Naive B cell (primary cell): Measurements from ENCODE around the gene ARFGAP3. TPM values are rescaled to one million over a fixed set of nuclear protein-coding genes. Genes with fewer than 3 reads are reported as not detected.
A peak's percentile ranks its signal among the peaks of the same experiment; 100 is the strongest.

ENCODE experiments used
- ATAC-seq, 2 donors: fragments of 150-1000 bp; cut with Tn5 transposase; 2 replicates each; pipeline ENCODE4 v1.10.0; 2021; ENCODE audit warnings: low read depth in 2 of 2, mild to moderate bottlenecking in 2 of 2, moderate library complexity in 2 of 2
- DNase-seq: peaks from one replicate; pipeline ENCODE4 v3.0.0; 2022
- H3K27ac Mint-ChIP-seq, 6 donors: one replicate each; pipeline ENCODE4 v1.8.0; 2020 to 2022; ENCODE audit warnings: mild to moderate bottlenecking in 6 of 6, mixed read lengths in 6 of 6, moderate library complexity in 5 of 6, inconsistent platforms in 2 of 6
- H3K27me3 Mint-ChIP-seq, 3 donors: one replicate each; pipeline ENCODE4 v1.8.0; 2021 to 2022; ENCODE audit warnings: mixed read lengths in 3 of 3, mild to moderate bottlenecking in 1 of 3
- H3K36me3 Mint-ChIP-seq, 2 donors: one replicate each; pipeline ENCODE4 v1.8.0; 2020 to 2022; ENCODE audit warnings: mixed read lengths in 2 of 2, inconsistent platforms in 1 of 2, mild to moderate bottlenecking in 1 of 2
- H3K4me1 Mint-ChIP-seq, 3 donors: one replicate each; pipeline ENCODE4 v1.8.0; 2020 to 2022; ENCODE audit warnings: mixed read lengths in 3 of 3, inconsistent platforms in 1 of 3, mild to moderate bottlenecking in 1 of 3, moderate library complexity in 1 of 3
- H3K4me3 Mint-ChIP-seq, 8 donors: one replicate each; pipeline ENCODE4 v1.8.0; 2020 to 2022; ENCODE audit warnings: mild to moderate bottlenecking in 8 of 8, mixed read lengths in 8 of 8, moderate library complexity in 8 of 8, inconsistent platforms in 2 of 8
- H3K9me3 Mint-ChIP-seq, 7 donors: one replicate each; pipeline ENCODE4 v1.8.0; 2020 to 2022; ENCODE audit warnings: mixed read lengths in 7 of 7, mild to moderate bottlenecking in 5 of 7, inconsistent platforms in 2 of 7, moderate library complexity in 1 of 7
- polyA plus RNA-seq, 6 donors: library from polyadenylated mRNA; unstranded; fragments of 300-500 nt; fragmentation: Illumina TruSeq; gene quantifications; one replicate each; pipeline ENCODE4 v1.2.3, GENCODE V29; 2021; ENCODE audit warnings: low read depth in 6 of 6

Gene ARFGAP3
- polyA plus RNA-seq, 6 donors from 2014 or later = 24.2 to 48.6 (median 35.3) TPM

GRCh38 chr22:42842658-42843370 is 14.3 kb downstream of the ARFGAP3 start:
- Mint-ChIP-seq H3K36me3 (peaks cover 0 to 22% of the 10 kb centered on the region in 2 donors), H3K4me3 (no peak overlapping the region), H3K27ac (peak overlapping the region in 3 of 6 donors; percentile 56 to 95 (median 79)), H3K27me3 (no peaks in the 10 kb centered on the region), H3K4me1 (peaks cover 14 to 17% (median 16%) of the 10 kb centered on the region in 3 donors), H3K9me3 (no peaks in the 10 kb centered on the region)
- ATAC-seq (no peak), DNase-seq (no peak)

- peak overlapping the region in 1 of 6 donors; percentile 86 for H3K27ac Mint-ChIP-seq
- peaks cover 14 to 17% (median 16%) of the 10 kb centered on the region in 3 donors for H3K4me1 Mint-ChIP-seq
- H3K27me3 Mint-ChIP-seq = no peaks in the 10 kb centered on the region
- no peak overlapping the region for H3K4me3 Mint-ChIP-seq
- ATAC-seq = no peak
- peaks cover 0 to 22% of the 10 kb centered on the region in 2 donors for H3K36me3 Mint-ChIP-seq
- H3K9me3 Mint-ChIP-seq = no peaks in the 10 kb centered on the region
- DNase-seq = no peak
Observed at GRCh38 chr22:42841444-42841843, 15.6 kb downstream of the ARFGAP3 start.

- H3K27me3 Mint-ChIP-seq = no peaks in the 10 kb centered on the region
- DNase-seq (no peak), ATAC-seq (no peak)
- H3K4me1 Mint-ChIP-seq = peaks cover 3 to 6% (median 4%) of the 10 kb centered on the region in 3 donors
- no peak overlapping the region for H3K4me3 Mint-ChIP-seq
- H3K27ac Mint-ChIP-seq = peak overlapping the region in 1 of 6 donors; percentile 80
- no peaks in the 10 kb centered on the region for H3K9me3 Mint-ChIP-seq
- peaks cover 0 to 20% of the 10 kb centered on the region in 2 donors for H3K36me3 Mint-ChIP-seq
Observed at GRCh38 chr22:42837556-42837955, 19.5 kb downstream of the ARFGAP3 start.

GRCh38 chr22:42836026-42836425 is 21.0 kb downstream of the ARFGAP3 start:
- Mint-ChIP-seq H3K36me3 (peaks cover 0 to 14% of the 10 kb centered on the region in 2 donors), H3K4me3 (no peak overlapping the region), H3K9me3 (no peaks in the 10 kb centered on the region), H3K27me3 (no peaks in the 10 kb centered on the region), H3K27ac (peak overlapping the region in 1 of 6 donors; percentile 33), H3K4me1 (peaks cover 3 to 6% (median 4%) of the 10 kb centered on the region in 3 donors)
- DNase-seq = no peak
- ATAC-seq = no peak

- no peak for ATAC-seq
- no peaks in the 10 kb centered on the region for H3K9me3 Mint-ChIP-seq
- no peaks in the 10 kb centered on the region for H3K4me1 Mint-ChIP-seq
- H3K36me3 Mint-ChIP-seq = peaks cover 0 to 15% of the 10 kb centered on the region in 2 donors
- no peaks in the 10 kb centered on the region for H3K27me3 Mint-ChIP-seq
- no peak overlapping the region for H3K27ac Mint-ChIP-seq
- DNase-seq = no peak
- no peak overlapping the region for H3K4me3 Mint-ChIP-seq
Observed at GRCh38 chr22:42834177-42834949, 22.7 kb downstream of the ARFGAP3 start.

GRCh38 chr22:42833104-42833503 is 24.0 kb downstream of the ARFGAP3 start:
- no peaks in the 10 kb centered on the region for H3K27me3 Mint-ChIP-seq
- H3K4me3 Mint-ChIP-seq = no peak overlapping the region
- no peaks in the 10 kb centered on the region for H3K9me3 Mint-ChIP-seq
- H3K27ac Mint-ChIP-seq = no peak overlapping the region
- H3K4me1 Mint-ChIP-seq = no peaks in the 10 kb centered on the region
- no peak for ATAC-seq
- H3K36me3 Mint-ChIP-seq = peaks cover 0 to 15% of the 10 kb centered on the region in 2 donors
- DNase-seq = no peak

- Mint-ChIP-seq H3K4me3 (no peak overlapping the region), H3K36me3 (peaks cover 0 to 15% of the 10 kb centered on the region in 2 donors), H3K27ac (no peak overlapping the region), H3K4me1 (no peaks in the 10 kb centered on the region), H3K9me3 (no peaks in the 10 kb centered on the region), H3K27me3 (no peaks in the 10 kb centered on the region)
- ATAC-seq = no peak
- DNase-seq = no peak
Observed at GRCh38 chr22:42831712-42832111, 25.4 kb downstream of the ARFGAP3 start.

- no peaks in the 10 kb centered on the region for H3K27me3 Mint-ChIP-seq
- DNase-seq (no peak), ATAC-seq (no peak)
- H3K27ac Mint-ChIP-seq = no peak overlapping the region
- H3K4me1 Mint-ChIP-seq = no peaks in the 10 kb centered on the region
- no peaks in the 10 kb centered on the region for H3K9me3 Mint-ChIP-seq
- H3K36me3 Mint-ChIP-seq = peaks cover 0 to 13% of the 10 kb centered on the region in 2 donors
- H3K4me3 Mint-ChIP-seq = no peak overlapping the region
Observed at GRCh38 chr22:42830161-42830560, 26.9 kb downstream of the ARFGAP3 start.

GRCh38 chr22:42829302-42829701 is 27.8 kb downstream of the ARFGAP3 start:
- Mint-ChIP-seq H3K27me3 (no peaks in the 10 kb centered on the region), H3K4me1 (no peaks in the 10 kb centered on the region), H3K9me3 (no peaks in the 10 kb centered on the region), H3K36me3 (peaks cover 0 to 14% of the 10 kb centered on the region in 2 donors), H3K27ac (no peak overlapping the region), H3K4me3 (no peak overlapping the region)
- no peak for ATAC-seq
- no peak for DNase-seq

GRCh38 chr22:42825796-42826195 is 31.3 kb downstream of the ARFGAP3 start:
- DNase-seq (no peak), ATAC-seq (no peak)
- Mint-ChIP-seq H3K27ac (no peak overlapping the region), H3K4me1 (peaks cover 0 to 2% (median 1%) of the 10 kb centered on the region in 3 donors), H3K9me3 (peaks cover 0 to 5% (median 0%) of the 10 kb centered on the region in 7 donors), H3K4me3 (no peak overlapping the region), H3K27me3 (no peaks in the 10 kb centered on the region), H3K36me3 (peaks cover 0 to 18% of the 10 kb centered on the region in 2 donors)

GRCh38 chr22:42821386-42821785 is 35.7 kb downstream of the ARFGAP3 start:
- no peak for ATAC-seq
- H3K36me3 Mint-ChIP-seq = peaks cover 4 to 17% of the 10 kb centered on the region in 2 donors

GRCh38 chr22:42820045-42820763 is 36.9 kb downstream of the ARFGAP3 start:
- DNase-seq (peak; percentile 36), ATAC-seq (no peak)
- Mint-ChIP-seq H3K4me3 (peak overlapping the region in 1 of 8 donors; percentile 16), H3K9me3 (peaks cover 0 to 5% (median 0%) of the 10 kb centered on the region in 7 donors), H3K4me1 (peaks cover 0 to 8% (median 6%) of the 10 kb centered on the region in 3 donors), H3K27me3 (no peaks in the 10 kb centered on the region), H3K36me3 (peaks cover 6 to 17% of the 10 kb centered on the region in 2 donors), H3K27ac (peak overlapping the region in 4 of 6 donors; percentile 42 to 75 (median 58))

More at GRCh38 chr22:42821386-42821785, 35.7 kb downstream of the ARFGAP3 start:
- Mint-ChIP-seq H3K4me1 (peaks cover 0 to 8% (median 6%) of the 10 kb centered on the region in 3 donors), H3K4me3 (no peak overlapping the region), H3K27ac (no peak overlapping the region), H3K27me3 (no peaks in the 10 kb centered on the region), H3K9me3 (peaks cover 0 to 5% (median 0%) of the 10 kb centered on the region in 7 donors)
- no peak for DNase-seq

- peaks cover 6 to 13% of the 10 kb centered on the region in 2 donors for H3K36me3 Mint-ChIP-seq
- H3K9me3 Mint-ChIP-seq = peaks cover 0 to 5% (median 0%) of the 10 kb centered on the region in 7 donors
- no peak for DNase-seq
- H3K27me3 Mint-ChIP-seq = no peaks in the 10 kb centered on the region
- peaks cover 0 to 8% (median 6%) of the 10 kb centered on the region in 3 donors for H3K4me1 Mint-ChIP-seq
- H3K27ac Mint-ChIP-seq = peak overlapping the region in 2 of 6 donors; percentile 55 to 75
- no peak for ATAC-seq
- H3K4me3 Mint-ChIP-seq = no peak overlapping the region
Observed at GRCh38 chr22:42819412-42820044, 37.5 kb downstream of the ARFGAP3 start.
